ENCODE measurements around the gene CDC16. TPM values are rescaled to one million over a fixed set of nuclear protein-coding genes. Genes with fewer than 3 reads are reported as not detected.

CDC16 gene
- total and polyA plus RNA-seq, 2 of the 8 experiments (the other 6 are each of a cell fraction or from before 2014, with no cell fraction given), result 42.5 to 83.4 TPM

Small RNA genes within 50 kb of the gene (microRNA-seq; reads per million reads assigned to microRNA genes)
- gene MIR4502 (ENCODE audit: borderline microRNAs expressed in 2 of 2, borderline number of aligned reads in 2 of 2, borderline replicate concordance in 1 of 2) (0.23 to 0.81 reads per million in 2 experiments), gene MIR548AR (ENCODE audit: borderline microRNAs expressed in 2 of 2, borderline number of aligned reads in 2 of 2, borderline replicate concordance in 1 of 2) (0 reads per million in 2 experiments)

Small RNA genes within 50 kb of the gene (small RNA-seq; reads per million reads assigned to genes)
- gene MIR4502 (ENCODE audit: insufficient read depth) (1.2 reads per million), gene MIR548AR (ENCODE audit: insufficient read depth) (1.0 reads per million)

Other genes starting within 250 kb of the CDC16 start
- 21.9 TPM in 2 replicates for gene RASA3, start 102.3 kb upstream of the CDC16 start, total RNA-seq (2021; fragmentation: NEBNext Ultra II Directional; extraction: Animal tissue kit (Norgen Biotek cat#: 25700))
- 7.5 and 11.0 TPM in 2 replicates for gene RASA3, start 102.3 kb upstream of the CDC16 start, polyA plus RNA-seq (2011; rRNA removed)
- gene CFAP97D2, start 55.6 kb upstream of the CDC16 start, total RNA-seq (2021; fragmentation: NEBNext Ultra II Directional; extraction: Animal tissue kit (Norgen Biotek cat#: 25700)), result not detected in 2 replicates
- not detected in 2 replicates for gene CFAP97D2, start 55.6 kb upstream of the CDC16 start, polyA plus RNA-seq (2011; rRNA removed)
- gene UPF3A, start 46.7 kb downstream of the CDC16 start, total RNA-seq (2021; fragmentation: NEBNext Ultra II Directional; extraction: Animal tissue kit (Norgen Biotek cat#: 25700)), result 56.6 and 58.2 TPM in 2 replicates
- 47.1 and 48.7 TPM in 2 replicates for gene UPF3A, start 46.7 kb downstream of the CDC16 start, polyA plus RNA-seq (2011; rRNA removed)
- gene CHAMP1, start 79.6 kb downstream of the CDC16 start, total RNA-seq (2021; fragmentation: NEBNext Ultra II Directional; extraction: Animal tissue kit (Norgen Biotek cat#: 25700)), result 40.6 and 41.9 TPM in 2 replicates
- 26.8 and 27.1 TPM in 2 replicates for gene CHAMP1, start 79.6 kb downstream of the CDC16 start, polyA plus RNA-seq (2011; rRNA removed)